NCI-H1436 (cell line): ENCODE results near the gene CD58.

ENCODE experiments used
- DNase-seq: peaks from one replicate; lab custom pipeline; 2025; lab: John Stamatoyannopoulos, UW

CD58 gene

DNA sequence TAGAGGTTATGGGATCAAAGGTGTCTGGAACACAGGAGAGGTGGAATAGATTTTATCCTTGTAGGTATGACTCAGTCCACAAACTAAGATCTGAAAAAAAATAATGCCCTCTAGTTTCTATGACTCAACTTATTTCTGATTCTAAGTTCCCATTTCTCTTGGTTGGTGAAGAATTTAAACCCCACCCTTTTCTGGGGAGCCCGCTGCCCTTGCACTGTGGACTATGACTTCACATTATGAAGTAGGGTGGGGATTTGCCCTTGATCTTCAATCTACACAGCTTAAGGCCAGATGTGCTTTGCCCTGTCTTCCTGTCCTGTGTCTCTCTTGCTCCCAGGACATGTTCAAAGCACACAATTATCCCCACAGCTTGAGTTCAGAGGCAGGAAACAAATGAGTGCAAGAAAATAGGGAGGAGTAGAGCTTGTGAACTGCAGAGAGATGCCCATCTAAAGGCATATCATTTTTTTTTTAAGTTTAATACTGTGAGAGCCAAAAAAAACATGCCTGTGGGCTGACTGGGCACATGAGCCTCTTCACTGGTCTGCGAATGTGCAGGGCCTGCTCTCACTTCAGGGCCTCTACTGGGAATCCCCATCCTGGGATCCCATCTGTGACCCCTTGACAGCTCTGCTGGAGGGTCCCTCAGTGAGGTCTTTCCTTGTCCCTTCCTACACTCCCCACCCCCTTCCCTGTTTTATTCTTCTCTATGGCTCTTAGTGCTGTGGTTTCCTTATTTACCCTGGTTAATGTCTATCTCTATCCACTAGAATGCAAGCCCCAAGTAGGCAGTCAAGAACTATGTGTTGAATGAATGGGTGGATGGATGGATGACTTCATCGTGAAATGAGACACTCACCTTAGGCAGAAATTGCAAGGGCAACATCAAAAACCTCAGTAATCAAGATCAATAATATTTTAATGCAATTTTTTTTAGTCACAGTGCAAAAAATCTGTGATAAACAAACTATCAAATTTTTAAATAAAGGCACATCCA lies 61.5 kb downstream of the CD58 start:
- DNase-seq = no peak

DNA sequence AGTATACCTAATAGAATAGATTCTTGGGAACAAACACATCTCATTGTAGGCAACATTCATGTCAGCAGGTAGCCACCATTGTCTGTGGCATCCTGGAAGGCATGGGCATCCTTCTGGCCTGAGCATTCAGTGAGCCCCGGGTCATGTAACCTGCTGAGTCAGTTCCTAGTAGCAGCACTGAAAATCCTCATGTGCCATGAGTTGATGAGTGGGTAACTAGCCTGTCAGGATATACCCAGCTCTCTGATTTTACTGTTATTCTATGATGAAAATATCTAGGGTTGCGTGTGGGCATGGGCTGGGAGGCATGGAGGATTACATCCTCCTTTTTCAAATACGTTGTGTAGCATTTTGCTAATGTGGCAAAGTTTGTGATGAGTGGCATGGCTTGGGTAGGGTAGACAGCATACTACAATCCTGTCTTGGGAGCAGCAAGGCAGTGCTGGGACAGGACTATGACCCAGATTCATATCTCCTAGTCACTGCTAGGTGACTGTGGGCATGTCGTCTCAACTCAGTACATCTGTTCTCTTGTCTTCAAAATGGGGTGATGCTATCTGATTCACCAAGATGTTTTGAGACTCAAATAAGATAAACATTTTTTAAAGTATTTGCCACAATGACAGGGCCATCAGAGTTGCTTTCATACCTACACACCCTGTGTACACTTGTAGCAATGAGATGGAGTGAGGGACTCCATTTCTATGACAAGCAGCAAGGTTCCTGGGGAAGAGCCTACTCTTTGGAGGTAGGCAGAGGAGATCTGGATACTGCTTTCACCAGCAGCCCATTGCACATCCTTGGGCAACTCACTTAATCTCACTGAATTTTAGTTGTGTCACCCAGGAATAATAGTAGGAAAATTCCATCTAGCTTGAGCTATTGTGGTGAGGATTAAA lies 62.5 kb downstream of the CD58 start:
- no peak for DNase-seq

- no peak for DNase-seq
Observed at GRCh38 chr1:116507631-116508030, 63.2 kb downstream of the CD58 start.

DNA sequence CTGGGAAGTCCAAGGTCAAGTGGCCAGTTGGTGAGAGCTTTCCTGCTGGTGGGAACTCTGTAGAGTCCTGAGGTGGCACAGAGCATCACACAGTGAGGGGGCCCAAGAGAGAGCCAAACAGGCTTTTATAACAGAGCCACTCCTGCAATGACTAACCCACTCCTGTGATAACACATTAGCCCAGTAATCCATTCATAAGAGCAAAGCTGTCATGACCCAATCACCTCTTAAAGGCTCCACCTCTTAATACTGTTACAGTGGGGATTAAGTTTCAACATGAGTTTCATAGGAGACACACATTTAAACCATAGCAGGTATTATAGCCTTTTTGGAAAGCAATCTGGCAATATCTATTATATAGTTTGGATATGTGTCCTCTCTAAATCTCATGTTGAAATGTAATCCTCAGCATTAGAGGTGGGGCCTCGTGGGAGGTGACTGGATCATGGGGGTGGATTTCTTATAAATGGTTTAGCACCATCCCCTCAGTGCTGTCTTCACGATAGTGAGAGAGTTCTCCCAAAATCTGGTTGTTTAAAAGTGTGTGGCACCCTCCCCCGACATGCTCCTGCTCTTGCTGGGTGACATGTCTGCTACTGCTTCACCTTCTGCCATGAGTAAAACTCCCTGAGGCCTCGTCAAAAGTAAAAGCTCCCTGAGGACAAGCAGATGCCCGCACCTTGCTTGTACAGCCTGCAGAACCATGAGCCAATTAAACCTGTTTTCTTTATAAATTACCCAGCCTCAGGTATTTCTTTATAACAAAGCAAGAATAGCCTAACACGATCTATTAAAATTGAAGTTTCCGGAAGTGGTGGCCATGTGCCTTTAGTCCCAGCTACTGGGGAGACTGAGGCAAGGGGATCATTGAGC lies 64.5 kb downstream of the CD58 start:
- no peak for DNase-seq

DNA sequence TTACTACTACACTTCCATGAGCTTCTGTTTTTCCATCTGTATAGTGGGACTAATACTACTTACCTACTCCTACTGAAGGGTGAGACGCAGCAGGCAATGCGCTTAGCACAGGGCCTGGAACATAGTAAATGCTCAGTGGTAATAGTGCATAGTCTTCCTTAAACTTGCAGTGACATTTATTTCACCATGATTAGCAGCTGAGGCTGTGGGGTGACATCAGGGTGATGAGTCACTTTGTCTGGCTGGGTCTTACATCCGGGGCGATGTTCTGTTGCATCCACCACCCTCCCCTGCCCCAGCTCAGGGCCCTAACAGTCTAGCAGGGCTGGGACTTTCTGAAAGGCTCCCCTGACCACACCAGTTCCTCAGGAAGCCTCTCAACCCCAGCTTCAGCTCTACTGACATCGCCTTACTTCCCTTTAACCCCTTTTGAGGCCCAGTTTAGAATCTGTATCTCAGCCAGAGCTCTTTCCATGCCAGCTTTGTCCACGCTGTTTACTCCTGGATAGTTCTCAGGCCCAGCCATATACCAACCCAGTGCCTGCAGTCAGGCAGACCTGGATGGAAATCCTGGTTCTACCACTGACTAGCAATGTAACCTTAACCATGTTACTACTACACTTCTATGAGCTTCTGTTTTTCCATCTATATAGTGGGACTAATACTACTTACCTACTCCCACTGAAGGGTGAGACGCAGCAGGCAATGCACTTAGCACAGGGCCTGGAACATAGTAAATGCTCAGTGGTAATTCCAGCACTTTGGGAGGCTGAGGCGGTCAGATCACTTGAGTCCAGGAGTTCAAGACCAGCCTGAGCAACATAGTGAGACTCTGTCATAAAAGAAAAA lies 66.3 kb downstream of the CD58 start:
- DNase-seq = no peak

- DNase-seq = no peak
Observed at GRCh38 chr1:116503546-116504307, 67.1 kb downstream of the CD58 start.

GRCh38 chr1:116502671-116503314 lies 68.0 kb downstream of the CD58 start:
- DNase-seq = no peak

DNA sequence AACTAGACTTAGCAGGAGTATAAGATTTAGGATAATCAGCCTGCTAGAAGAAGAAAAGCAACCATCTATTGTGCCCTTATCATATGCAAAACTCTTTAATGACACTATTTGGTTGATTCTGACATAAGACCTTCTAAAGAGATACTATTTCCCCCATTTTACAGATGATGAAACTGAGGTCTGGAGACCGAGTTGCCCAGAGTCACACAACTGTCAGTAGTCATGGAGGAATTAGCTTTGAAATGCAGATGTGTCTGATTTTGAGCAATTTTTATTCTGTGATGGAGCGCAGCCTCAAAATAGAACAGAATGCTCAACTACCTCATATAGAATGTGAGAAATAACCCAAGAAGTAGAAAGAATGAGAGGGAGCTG lies 69.0 kb downstream of the CD58 start:
- DNase-seq = no peak

- no peak for DNase-seq
Observed at GRCh38 chr1:116501125-116501869, 69.5 kb downstream of the CD58 start.

DNA sequence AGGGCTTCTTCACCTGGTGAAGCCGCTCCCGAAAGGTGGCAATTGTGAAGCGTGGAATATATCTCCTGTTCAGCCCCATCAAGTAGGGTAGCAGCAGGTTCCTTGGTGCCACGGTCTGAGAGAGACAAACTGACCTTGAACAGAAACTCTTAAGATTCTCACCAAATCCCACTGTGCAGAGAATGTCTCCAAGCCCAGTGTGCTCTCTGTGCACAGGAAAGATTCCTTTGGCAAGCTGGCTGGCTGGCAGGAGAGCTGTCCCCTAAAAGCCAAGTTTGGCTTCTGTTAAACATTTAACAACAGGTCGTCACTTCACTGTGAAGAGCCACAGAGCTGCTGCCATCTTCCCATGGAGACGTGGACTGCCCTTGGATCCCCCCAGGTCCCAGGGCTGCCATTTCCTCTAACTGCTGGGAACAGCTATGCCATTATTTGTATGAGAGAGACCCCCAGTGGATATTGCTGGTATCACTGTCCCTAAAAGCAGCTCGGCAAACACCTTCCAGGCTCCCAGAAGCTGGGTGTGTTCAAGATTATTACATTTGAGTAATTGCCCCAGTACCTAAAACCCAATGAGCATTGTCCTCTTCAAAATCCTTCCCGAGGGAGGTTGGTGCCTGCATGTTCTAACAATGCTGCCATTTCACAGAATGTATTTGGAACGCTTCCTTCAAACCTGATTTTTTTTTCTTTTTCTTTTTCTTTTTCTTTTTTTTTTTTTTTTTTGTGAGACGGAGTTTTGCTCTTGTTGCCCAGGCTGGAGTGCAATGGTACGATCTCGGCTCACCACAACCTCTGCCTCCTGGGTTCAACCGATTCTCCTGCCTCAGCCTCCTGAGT lies 71.8 kb downstream of the CD58 start:
- peak; percentile 73 for DNase-seq

DNA sequence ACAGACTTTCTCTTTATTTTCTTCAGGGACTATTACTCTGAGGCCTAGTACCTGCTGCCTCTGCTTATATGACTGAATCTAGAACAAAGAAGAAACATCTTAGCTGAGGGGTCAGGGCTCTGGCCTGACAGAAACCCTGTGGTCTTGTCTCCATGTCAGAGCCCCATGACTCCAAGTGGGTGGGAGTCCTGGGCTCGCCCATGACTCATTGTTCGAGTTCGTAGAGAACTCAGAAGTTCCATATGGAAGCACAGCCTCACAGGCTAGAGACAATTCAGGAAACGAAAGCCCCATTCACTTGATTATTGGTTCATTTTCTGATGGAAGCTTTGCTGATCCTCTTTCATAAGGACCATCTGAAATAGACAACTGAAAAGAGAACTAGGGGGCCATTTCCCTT lies 73.2 kb downstream of the CD58 start:
- no peak for DNase-seq

- DNase-seq = no peak
Observed at GRCh38 chr1:116496898-116497297, 73.9 kb downstream of the CD58 start.

- DNase-seq = no peak
Observed at GRCh38 chr1:116496380-116496779, 74.4 kb downstream of the CD58 start.

DNA sequence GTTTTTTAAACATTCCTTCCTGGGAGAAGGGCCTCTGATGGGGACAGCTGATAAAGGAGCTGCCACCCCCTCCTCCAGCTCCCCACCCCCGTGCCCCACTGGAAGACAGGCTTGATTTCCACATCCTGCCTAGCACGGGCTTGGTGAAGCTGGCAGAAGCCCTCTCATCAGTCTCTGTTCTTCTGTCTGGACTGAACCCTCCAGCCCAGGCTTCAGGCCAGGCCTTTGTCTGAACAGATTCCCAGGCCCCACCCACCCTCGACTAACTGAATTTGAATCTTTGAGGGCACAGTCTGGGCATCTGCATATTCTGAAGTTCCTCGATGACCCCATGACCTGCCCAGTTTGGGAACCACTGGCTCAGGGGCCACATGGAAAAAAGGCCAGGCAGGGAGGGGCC lies 75.3 kb downstream of the CD58 start:
- DNase-seq = no peak

- no peak for DNase-seq
Observed at GRCh38 chr1:116494745-116495144, 76.1 kb downstream of the CD58 start.

- no peak for DNase-seq
Observed at GRCh38 chr1:116494353-116494692, 76.5 kb downstream of the CD58 start.

DNA sequence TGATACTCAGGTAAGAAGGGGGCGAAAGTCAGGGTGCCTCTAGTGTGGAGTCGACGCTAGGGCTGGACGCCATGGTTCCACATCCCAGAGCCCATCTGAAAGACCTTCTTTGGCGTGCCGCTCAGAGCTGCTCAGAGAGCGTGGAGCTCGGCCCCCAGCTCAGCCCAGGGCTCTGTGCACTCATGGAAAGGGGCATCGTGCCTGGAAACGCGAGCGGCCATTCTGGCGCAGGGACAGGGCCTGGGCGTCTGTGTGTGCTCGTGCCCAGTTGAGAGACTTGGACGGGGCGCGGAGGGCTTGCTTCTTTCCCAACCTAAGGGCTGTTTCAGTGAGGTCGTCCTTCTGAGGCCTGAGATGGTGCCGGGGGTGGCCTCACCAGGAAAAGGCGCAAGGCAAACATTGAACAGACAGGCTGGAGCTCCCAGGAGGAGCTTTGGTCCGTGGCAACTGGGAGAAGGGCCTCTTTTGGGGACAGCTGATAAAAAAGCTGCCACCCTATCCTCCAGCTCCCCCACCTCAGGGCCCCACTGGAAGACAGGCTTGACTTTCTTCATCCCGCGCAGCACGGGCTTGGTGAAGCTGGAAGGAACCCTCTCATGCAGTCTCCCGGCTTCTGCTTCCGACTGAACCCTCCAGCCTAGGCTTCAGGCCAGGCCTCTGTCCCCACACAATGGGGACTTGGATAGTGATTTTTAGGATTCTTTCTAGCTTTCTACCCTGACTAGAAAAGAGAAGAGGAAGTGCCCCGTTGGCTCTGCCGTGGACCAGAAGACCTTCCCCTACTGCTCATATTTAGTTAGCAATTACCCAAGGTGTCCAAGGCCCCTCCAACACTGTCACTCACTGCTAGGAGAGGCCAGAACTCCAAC lies 77.1 kb downstream of the CD58 start:
- DNase-seq = no peak
